Activated T-cell treated with anti-CD3 and anti-CD28 coated beads for 4 hours (primary cell): Measurements from ENCODE around the gene SF3B6.
"Not testable (repeated sequence)": the region's sequence is repeated elsewhere in the genome, so short reads cannot be mapped to it uniquely, and the experiment has no call there.

Experiments used
- DNase-seq: peaks from one replicate; pipeline ENCODE4 v3.0.0-alpha.2; 2020

SF3B6 gene

GRCh38 chr2:24050041-24050979 lies 25.8 kb downstream of the SF3B6 start:
- no peak for DNase-seq

- DNase-seq, result peak; percentile 17
These were observed 26.6 kb downstream of the SF3B6 start, which contains the start of gene FKBP1B for GRCh38 chr2:24049485-24050021. FKBP1B (plus strand) TSS chr2:24049741; CDS start chr2:24049850, 109 bp downstream.

- no peak for DNase-seq
These were observed 27.2 kb downstream of the SF3B6 start for GRCh38 chr2:24048769-24049484.

GRCh38 chr2:24047703-24048033 lies 28.5 kb downstream of the SF3B6 start:
- no peak for DNase-seq

GRCh38 chr2:24046930-24047702 lies 29.0 kb downstream of the SF3B6 start, which contains the start of gene WDCP:
WDCP (minus strand) TSS chr2:24047391; CDS start chr2:24039494, 7,897 bp downstream.
- peak; percentile 84 for DNase-seq

- DNase-seq, result no peak
These were observed 29.6 kb downstream of the SF3B6 start for GRCh38 chr2:24046599-24046929.

GRCh38 chr2:24045511-24046508 lies 30.3 kb downstream of the SF3B6 start:
- DNase-seq, result no peak

GRCh38 chr2:24043133-24043532 lies 33.0 kb downstream of the SF3B6 start:
- DNase-seq, result not testable (repeated sequence)

- DNase-seq, result no peak
These were observed 35.6 kb downstream of the SF3B6 start for GRCh38 chr2:24040511-24040910.

- no peak for DNase-seq
These were observed 37.2 kb downstream of the SF3B6 start for GRCh38 chr2:24038786-24039499.

GRCh38 chr2:24026233-24026632 lies 49.9 kb downstream of the SF3B6 start:
- DNase-seq, result no peak

GRCh38 chr2:24024996-24025663 lies 51.0 kb downstream of the SF3B6 start:
- no peak for DNase-seq

GRCh38 chr2:24024018-24024417 lies 52.1 kb downstream of the SF3B6 start:
- DNase-seq, result no peak

GRCh38 chr2:24022975-24023575 lies 53.1 kb downstream of the SF3B6 start:
- no peak for DNase-seq

GRCh38 chr2:24022324-24022974 lies 53.7 kb downstream of the SF3B6 start:
- DNase-seq, result no peak

- no peak for DNase-seq
These were observed 54.8 kb downstream of the SF3B6 start for GRCh38 chr2:24021122-24021998.

GRCh38 chr2:24020244-24020643 lies 55.9 kb downstream of the SF3B6 start:
- no peak for DNase-seq

GRCh38 chr2:24019729-24020128 lies 56.4 kb downstream of the SF3B6 start:
- DNase-seq, result no peak
